Retinal pigment epithelial cell (primary cell): ENCODE data around the gene CST4.

Source experiments
- DNase-seq: peaks from one replicate; pipeline ENCODE4 v3.0.0-alpha.2; 2010; ENCODE audit warnings: low read depth
- H3K4me3 ChIP-seq: 2 replicates; pipeline ENCODE4 v1.5.1; 2011; ENCODE audit warnings: mild to moderate bottlenecking, low read length, control low read depth, moderate library complexity
- CTCF ChIP-seq: conservative IDR thresholded peaks from 2 replicates; pipeline ENCODE4 v1.5.1; 2011; ENCODE audit warnings: low read depth, low read length, control low read depth, inconsistent platforms

Gene CST4

GRCh38 chr20:23657202-23657601 is 31.6 kb downstream of the CST4 start:
- TF ChIP-seq CTCF = no peak
- DNase-seq = no peak
- H3K4me3 ChIP-seq = no peak overlapping the region

GRCh38 chr20:23656372-23656771 is 32.5 kb downstream of the CST4 start:
- TF ChIP-seq CTCF = no peak
- DNase-seq = no peak
- H3K4me3 ChIP-seq = no peak overlapping the region

GRCh38 chr20:23655491-23656211 is 33.2 kb downstream of the CST4 start:
- TF ChIP-seq CTCF = no peak
- no peak overlapping the region for H3K4me3 ChIP-seq
- DNase-seq = no peak

- no peak for TF ChIP-seq CTCF
- H3K4me3 ChIP-seq = no peak overlapping the region
- no peak for DNase-seq
These were observed 34.1 kb downstream of the CST4 start for GRCh38 chr20:23654717-23655116.

- TF ChIP-seq CTCF = no peak
- no peak overlapping the region for H3K4me3 ChIP-seq
- peak; percentile 73 for DNase-seq
These were observed 34.8 kb downstream of the CST4 start for GRCh38 chr20:23654000-23654399.

GRCh38 chr20:23653400-23653938 is 35.4 kb downstream of the CST4 start:
- no peak for DNase-seq
- no peak for TF ChIP-seq CTCF
- no peak overlapping the region for H3K4me3 ChIP-seq

- no peak for DNase-seq
- TF ChIP-seq CTCF = no peak
- no peak overlapping the region for H3K4me3 ChIP-seq
These were observed 35.9 kb downstream of the CST4 start for GRCh38 chr20:23652926-23653325.
